Large intestine (tissue), 3 donors: ENCODE results near the gene MYRF. TPM values are rescaled to one million over a fixed set of nuclear protein-coding genes. Genes with fewer than 3 reads are reported as not detected.
A peak's percentile ranks its signal among the peaks of the same experiment; 100 is the strongest.

ENCODE experiments used
- DNase-seq, 2 donors: peaks; one replicate each; pipeline versions ENCODE4 v3.0.0 to v3.0.0-alpha.2; 2013
- H3K27ac ChIP-seq: one replicate; pipeline ENCODE4 v1.5.1; 2013; ENCODE audit warnings: low read length
- H3K27me3 ChIP-seq: 2 replicates; pipeline ENCODE4 v1.6.1; 2013; ENCODE audit warnings: low read length; ENCODE audit not compliant: control insufficient read depth, insufficient read depth
- H3K36me3 ChIP-seq: 2 replicates; pipeline ENCODE4 v1.6.1; 2013; ENCODE audit warnings: low read length; ENCODE audit not compliant: control insufficient read depth, insufficient read depth
- H3K4me1 ChIP-seq: one replicate; pipeline ENCODE4 v1.6.1; 2013; ENCODE audit warnings: low read length; ENCODE audit not compliant: control insufficient read depth, insufficient read depth
- H3K4me3 ChIP-seq: one replicate; pipeline ENCODE4 v1.5.1; 2013; ENCODE audit warnings: low read length
- H3K9me3 ChIP-seq: one replicate; pipeline ENCODE4 v1.6.1; 2013; ENCODE audit warnings: mild to moderate bottlenecking, low read depth, low read length, moderate library complexity; ENCODE audit not compliant: control insufficient read depth
- WGBS: methylation state at CpG from one replicate; pipeline ENCODE4 v1.1.5; 2013; ENCODE audit warnings: low lambda C conversion rate; ENCODE audit not compliant: insufficient coverage; 5-methylcytosine and 5-hydroxymethylcytosine counted together
- polyA plus RNA-seq: library from polyadenylated mRNA; unstranded; fragments of 120-200 nt; gene quantifications from one replicate; pipeline ENCODE4 v1.2.1, GENCODE V29; 2013

Gene MYRF
- polyA plus RNA-seq, 1 donor: 55.5 TPM

- WGBS: no CpG with 5 or more reads among the region's 11 CpGs
- Histone ChIP-seq H3K9me3 (no peaks in the 10 kb centered on the region), H3K27me3 (no peaks in the 10 kb centered on the region), H3K4me1 (no peaks in the 10 kb centered on the region), H3K36me3 (peaks cover 96% of the 10 kb centered on the region), H3K4me3 (no peak overlapping the region), H3K27ac (no peak overlapping the region)
- DNase-seq: no peak
Observed at GRCh38 chr11:61782841-61783240, 30.4 kb downstream of the MYRF start.

DNA sequence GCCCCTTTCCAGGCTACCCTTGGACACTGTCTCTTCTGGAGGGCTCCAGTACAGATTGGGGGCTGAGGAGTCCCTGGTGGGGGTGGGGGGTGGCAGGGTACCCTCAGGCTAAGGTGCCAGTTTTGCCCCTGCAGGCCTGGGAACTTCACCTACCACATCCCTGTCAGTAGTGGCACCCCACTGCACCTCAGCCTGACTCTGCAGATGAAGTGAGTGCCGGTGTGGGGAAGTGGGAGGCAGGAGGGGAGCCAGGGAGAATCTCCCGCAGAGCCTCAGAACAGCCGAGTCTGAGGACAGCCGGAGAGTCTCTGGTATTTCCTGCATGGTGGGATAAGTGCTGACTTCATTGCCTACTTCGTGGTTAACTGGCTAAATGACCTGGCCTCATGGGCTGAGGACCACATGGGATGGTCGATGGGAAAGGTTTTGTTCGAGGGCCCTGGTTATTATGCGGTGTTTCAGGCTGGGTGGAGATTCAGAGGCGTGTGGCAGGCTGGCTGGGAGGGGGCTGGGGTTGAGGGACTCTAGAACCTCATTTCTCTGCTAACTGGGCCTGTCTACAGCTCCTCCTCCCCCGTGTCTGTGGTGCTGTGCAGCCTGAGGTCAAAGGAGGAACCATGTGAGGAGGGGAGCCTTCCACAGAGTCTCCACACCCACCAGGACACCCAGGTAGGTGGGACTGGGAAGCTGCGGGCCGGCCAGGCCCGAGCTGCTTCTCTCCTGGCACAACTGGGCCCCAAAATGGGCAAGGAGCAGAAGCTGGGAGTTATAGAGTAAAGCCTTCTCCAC, 31.5 kb downstream of the MYRF start:
- no CpG with 5 or more reads among the region's 13 CpGs for WGBS
- no peak for DNase-seq
- no peak overlapping the region for H3K27ac ChIP-seq
- no peaks in the 10 kb centered on the region for H3K4me1 ChIP-seq
- H3K27me3 ChIP-seq: no peaks in the 10 kb centered on the region
- no peak overlapping the region for H3K4me3 ChIP-seq
- H3K36me3 ChIP-seq: peaks cover 95% of the 10 kb centered on the region
- no peaks in the 10 kb centered on the region for H3K9me3 ChIP-seq

GRCh38 chr11:61784506-61784805, 32.0 kb downstream of the MYRF start:
- Histone ChIP-seq H3K4me1 (no peaks in the 10 kb centered on the region), H3K27me3 (no peaks in the 10 kb centered on the region), H3K4me3 (no peak overlapping the region), H3K27ac (no peak overlapping the region), H3K36me3 (peaks cover 95% of the 10 kb centered on the region), H3K9me3 (no peaks in the 10 kb centered on the region)
- no peak for DNase-seq
- no CpG with 5 or more reads among the region's 7 CpGs for WGBS

- Histone ChIP-seq H3K9me3 (no peaks in the 10 kb centered on the region), H3K4me1 (no peaks in the 10 kb centered on the region), H3K36me3 (peaks cover 91% of the 10 kb centered on the region), H3K27me3 (no peaks in the 10 kb centered on the region), H3K27ac (no peak overlapping the region), H3K4me3 (no peak overlapping the region)
- no peak for DNase-seq
- whole genome bisulfite sequencing: no CpG with 5 or more reads among the region's 11 CpGs
Observed at GRCh38 chr11:61785837-61786402, 33.5 kb downstream of the MYRF start.

- H3K9me3 ChIP-seq: peaks cover 3% of the 10 kb centered on the region
- H3K27ac ChIP-seq: no peak overlapping the region
- no CpG with 5 or more reads among the region's 9 CpGs for WGBS
- H3K4me3 ChIP-seq: no peak overlapping the region
- peaks cover 4% of the 10 kb centered on the region for H3K4me1 ChIP-seq
- peak; percentile 61 to 67 for DNase-seq
- no peaks in the 10 kb centered on the region for H3K27me3 ChIP-seq
- H3K36me3 ChIP-seq: peaks cover 72% of the 10 kb centered on the region
Observed at GRCh38 chr11:61787928-61788491, 35.6 kb downstream of the MYRF start.

DNA sequence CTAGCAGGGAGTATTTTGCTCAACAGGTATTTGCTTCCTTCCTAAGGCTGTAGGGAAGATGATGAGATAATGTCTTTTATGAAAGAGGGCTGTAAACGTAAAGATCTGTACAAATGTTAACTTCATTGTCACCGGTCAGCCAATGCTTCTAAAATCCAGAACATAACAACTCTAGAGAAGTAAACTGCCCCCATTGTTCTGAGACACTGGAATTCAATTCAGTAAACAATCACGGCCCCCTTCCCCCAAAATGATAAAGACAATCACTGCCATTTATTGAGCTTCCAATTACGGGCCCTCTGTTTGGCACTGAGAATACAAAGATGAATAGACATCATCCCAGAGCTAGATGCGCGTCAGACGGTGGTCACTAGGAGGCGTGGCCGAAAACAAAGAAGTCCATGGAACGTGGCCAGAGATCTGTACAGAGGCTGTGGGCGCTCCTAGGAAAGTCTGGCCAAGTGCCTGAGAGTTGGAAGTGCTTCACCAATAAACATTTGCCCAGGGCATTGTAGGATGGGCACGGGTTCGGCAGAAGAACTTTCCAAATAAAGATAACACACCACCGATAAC, 39.4 kb downstream of the MYRF start:
- H3K36me3 ChIP-seq: peaks cover 47% of the 10 kb centered on the region
- peaks cover 12% of the 10 kb centered on the region for H3K4me1 ChIP-seq
- H3K27ac ChIP-seq: peak overlapping the region; percentile 91
- no peaks in the 10 kb centered on the region for H3K27me3 ChIP-seq
- peaks cover 3% of the 10 kb centered on the region for H3K9me3 ChIP-seq
- DNase-seq: peak; percentile 75 to 79
- H3K4me3 ChIP-seq: peak overlapping the region; percentile 91
- 0% methylated on average over 1 of the region's 14 CpGs for WGBS

GRCh38 chr11:61792310-61793082, 40.1 kb downstream of the MYRF start, which contains the start of the genes FEN1 and TMEM258:
Gene FEN1 (plus strand): TSS chr11:61792911. CDS start chr11:61795362, 2,451 bp downstream.
Gene TMEM258 (minus strand): TSS chr11:61792599. CDS start chr11:61792558, 41 bp downstream.
- Histone ChIP-seq H3K9me3 (peaks cover 3% of the 10 kb centered on the region), H3K4me3 (peak within 1 kb of the TSS; percentile 91), H3K27me3 (no peaks in the 10 kb centered on the region), H3K27ac (peak within 1 kb of the TSS; percentile 91), H3K36me3 (peaks cover 41% of the 10 kb centered on the region), H3K4me1 (peaks cover 12% of the 10 kb centered on the region)
- DNase-seq: peak; percentile 86 to 98
- no CpG with 5 or more reads among the region's 61 CpGs for WGBS

DNA sequence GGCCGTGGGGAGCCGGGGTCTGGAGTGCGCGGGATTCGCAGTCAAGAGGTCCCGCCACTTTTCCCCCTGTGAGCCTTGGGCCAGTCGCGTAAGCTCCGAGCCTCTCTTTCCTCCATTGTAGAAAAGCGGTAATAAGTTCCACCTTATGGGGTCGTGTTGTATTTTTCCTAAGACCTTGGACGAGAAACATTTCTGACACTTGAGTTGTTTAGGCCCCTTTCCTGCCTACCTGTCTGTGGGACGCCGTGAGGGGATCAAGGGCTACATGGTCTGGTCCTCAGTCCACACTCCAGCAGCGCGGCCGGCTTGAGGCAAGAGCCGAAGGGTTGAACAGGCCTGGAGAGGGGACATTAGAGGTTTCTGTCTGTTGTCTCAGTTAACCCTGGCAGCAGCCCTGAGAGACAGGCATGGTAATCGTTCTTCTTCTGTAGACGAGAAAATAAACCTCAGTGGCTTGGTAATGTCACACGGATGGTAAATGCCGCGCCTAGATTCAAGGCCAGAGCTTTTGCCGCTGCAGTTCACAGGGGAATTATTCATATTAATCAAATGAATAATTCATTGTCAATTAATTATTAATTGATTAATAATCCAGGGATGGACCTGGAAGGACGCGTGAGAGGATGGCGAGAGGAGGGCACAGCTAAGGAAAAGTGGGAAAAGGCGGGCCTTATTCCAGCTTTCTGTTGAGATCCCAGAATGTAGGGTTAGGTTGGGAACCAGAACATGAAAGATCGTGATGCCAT, 40.8 kb downstream of the MYRF start:
- Histone ChIP-seq H3K36me3 (peaks cover 35% of the 10 kb centered on the region), H3K9me3 (peaks cover 3% of the 10 kb centered on the region), H3K4me3 (peak overlapping the region; percentile 91), H3K4me1 (peaks cover 12% of the 10 kb centered on the region), H3K27ac (peak overlapping the region; percentile 91), H3K27me3 (no peaks in the 10 kb centered on the region)
- DNase-seq: no peak
- no CpG with 5 or more reads among the region's 29 CpGs for WGBS

GRCh38 chr11:61793829-61794204, 41.4 kb downstream of the MYRF start:
- WGBS: no CpG with 5 or more reads among the region's 3 CpGs
- Histone ChIP-seq H3K4me1 (peaks cover 12% of the 10 kb centered on the region), H3K27ac (no peak overlapping the region), H3K27me3 (no peaks in the 10 kb centered on the region), H3K36me3 (peaks cover 32% of the 10 kb centered on the region), H3K4me3 (peak overlapping the region; percentile 91), H3K9me3 (peaks cover 3% of the 10 kb centered on the region)
- no peak for DNase-seq
